Measurements from ENCODE around the gene SLF1.

SLF1 gene

DNA sequence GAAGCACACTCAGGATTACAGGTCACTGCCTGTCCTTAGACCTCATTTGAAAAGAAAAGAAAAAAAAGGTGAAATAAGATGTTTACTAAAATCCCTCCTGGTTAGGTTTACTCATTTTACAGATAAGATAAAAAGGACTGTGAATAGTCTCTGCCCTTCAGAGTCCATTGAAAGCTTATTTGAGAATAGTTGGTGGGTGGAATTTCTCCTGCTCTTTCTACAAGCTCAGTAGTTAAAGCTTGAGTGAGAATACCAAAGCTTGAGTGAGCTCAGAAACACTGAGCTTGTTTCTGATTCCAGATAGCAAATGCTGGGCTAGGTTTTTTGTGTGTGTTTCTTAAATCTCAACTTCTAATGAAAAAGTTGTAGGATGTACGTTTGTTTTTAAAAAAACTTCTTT is 106.7 kb downstream of the SLF1 start:
- DNase-seq, result no peak

DNA sequence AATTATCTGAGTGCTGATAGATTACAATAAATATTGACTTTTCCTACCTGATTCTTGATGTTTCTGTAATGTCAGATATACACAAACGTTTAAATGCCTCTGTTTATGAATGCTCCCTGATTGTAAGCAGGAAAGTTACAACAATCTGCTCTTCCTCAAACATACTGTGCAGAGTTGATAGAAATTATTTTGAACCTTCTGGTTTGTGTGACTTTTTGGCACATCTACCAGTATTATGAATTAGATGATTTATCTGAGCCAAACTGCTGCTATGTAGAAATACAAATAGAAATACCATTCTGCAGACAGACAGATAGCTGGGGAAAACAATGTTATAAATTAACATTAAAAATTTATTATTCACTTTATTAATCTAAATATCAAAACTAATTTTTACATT is 113.0 kb downstream of the SLF1 start:
- no peak for DNase-seq

- no peak for DNase-seq
Observed at GRCh38 chr5:94736498-94736897, 118.0 kb downstream of the SLF1 start.

- DNase-seq, result no peak
Observed at GRCh38 chr5:94740286-94740685, 121.8 kb downstream of the SLF1 start.

DNA sequence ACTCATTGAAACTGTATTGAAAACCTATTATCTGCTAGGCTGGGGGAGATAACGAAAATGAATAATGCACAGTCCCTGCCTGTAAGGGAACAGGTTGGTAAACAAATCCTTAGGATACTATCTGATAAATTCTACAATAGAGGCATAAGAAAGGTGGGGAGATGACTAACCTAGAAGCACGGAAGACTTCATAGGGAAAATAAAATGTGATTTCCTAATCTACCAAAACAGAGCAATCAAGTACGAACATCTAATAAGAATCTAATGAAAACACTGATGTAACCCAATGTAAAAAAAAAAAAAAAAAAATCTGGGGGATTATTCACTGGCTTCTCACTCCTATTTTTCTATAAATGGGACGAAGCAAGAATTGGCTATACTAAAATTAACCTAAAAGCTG is 124.4 kb downstream of the SLF1 start:
- DNase-seq, result no peak

DNA sequence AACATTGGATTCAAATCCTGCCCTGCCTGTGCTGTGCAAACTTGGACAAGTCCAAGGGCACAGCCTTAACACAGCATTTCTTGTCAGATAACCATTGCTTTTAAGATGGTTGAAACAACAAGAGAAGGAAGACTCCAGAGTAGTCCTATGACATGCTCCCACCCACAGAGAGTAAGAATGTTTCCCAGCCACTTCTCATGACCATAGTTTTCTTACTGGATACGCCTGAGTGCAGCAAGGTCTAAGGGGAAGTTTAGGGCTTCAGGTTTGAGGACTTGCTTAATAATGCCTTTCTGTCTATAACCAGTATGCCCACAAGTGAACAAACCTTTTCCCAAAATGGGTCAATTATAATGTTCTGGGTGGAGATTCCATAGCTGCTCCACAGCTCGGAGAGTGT is 126.4 kb downstream of the SLF1 start:
- no peak for DNase-seq

GRCh38 chr5:94745786-94746730 is 127.6 kb downstream of the SLF1 start:
- no peak for DNase-seq

GRCh38 chr5:94746731-94747124 is 128.3 kb downstream of the SLF1 start:
- DNase-seq, result no peak
